HFFc6 (cell line): ENCODE results near the gene UGT1A7. TPM values are rescaled to one million over a fixed set of nuclear protein-coding genes. Genes with fewer than 3 reads are reported as not detected.

Source experiments
- DNase-seq: peaks from one replicate; pipeline ENCODE4 v3.0.0-alpha.2; 2018
- H3K27ac Mint-ChIP-seq: 2 replicates; pipeline ENCODE4 v1.8.0; 2020; ENCODE audit warnings: mild to moderate bottlenecking, mixed read lengths
- H3K27me3 Mint-ChIP-seq: 2 replicates; pipeline ENCODE4 v1.8.0; 2021; ENCODE audit warnings: mild to moderate bottlenecking, moderate library complexity, mixed read lengths; ENCODE audit not compliant: insufficient read depth
- H3K36me3 Mint-ChIP-seq: 2 replicates; pipeline ENCODE4 v1.8.0; 2021; ENCODE audit warnings: low read depth, mixed read lengths
- H3K4me1 Mint-ChIP-seq: 2 replicates; pipeline ENCODE4 v1.8.0; 2020; ENCODE audit warnings: low read depth, mixed read lengths
- H3K4me3 Mint-ChIP-seq: 2 replicates; pipeline ENCODE4 v1.8.0; 2020; ENCODE audit warnings: mild to moderate bottlenecking, moderate library complexity, mixed read lengths
- H3K9me3 Mint-ChIP-seq: 2 replicates; pipeline ENCODE4 v1.8.0; 2020; ENCODE audit warnings: mild to moderate bottlenecking, mixed read lengths
- total RNA-seq, 6 experiments: library from RNA; stranded (reverse); fragmentation: NEBNext Ultra II Directional; extraction: Animal tissue kit (Norgen Biotek cat#: 25700); gene quantifications; 2 replicates in 1 of 6; 3 replicates in 5 of 6; pipeline ENCODE4 v1.2.3, GENCODE V29; 2021
- TF ChIP-seq, protein P1 (sequence below): fragments of 200-600 bp; sonication (generic); IDR thresholded peaks from 2 replicates; pipeline ENCODE4 v1.5.0; 2021; ENCODE audit warnings: antibody characterized with exemption, mild to moderate bottlenecking

Gene UGT1A7
- total RNA-seq, 6 experiments from 2014 or later = not detected

DNA sequence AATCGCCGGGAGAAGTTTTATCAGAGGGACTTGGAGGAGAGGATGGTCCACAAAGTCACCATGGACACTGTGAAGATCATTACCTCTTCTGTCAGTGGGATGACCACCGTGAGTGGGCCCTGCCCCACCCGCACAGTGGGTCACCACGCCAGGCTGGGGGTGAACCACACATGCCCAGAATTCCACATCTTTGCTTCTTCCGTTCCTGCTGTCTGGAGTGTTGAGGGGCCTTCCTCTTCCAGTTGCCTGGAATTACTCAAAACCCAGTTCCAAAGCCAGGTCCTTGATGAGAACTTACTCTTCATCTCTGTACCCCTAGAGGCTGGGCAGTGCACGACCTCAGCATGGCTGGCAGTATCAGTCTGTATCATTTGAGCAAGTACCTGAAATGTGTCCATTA lies 118.5 kb downstream of the UGT1A7 start:
- Mint-ChIP-seq H3K9me3 (no peaks in the 10 kb centered on the region; the same call in 1 of the 2 replicates), H3K4me1 (no peaks in the 10 kb centered on the region), H3K27me3 (peaks cover 13% of the 10 kb centered on the region), H3K4me3 (no peak overlapping the region), H3K36me3 (no peaks in the 10 kb centered on the region), H3K27ac (no peak overlapping the region)
- DNase-seq = no peak
- TF ChIP-seq, protein P1, sequence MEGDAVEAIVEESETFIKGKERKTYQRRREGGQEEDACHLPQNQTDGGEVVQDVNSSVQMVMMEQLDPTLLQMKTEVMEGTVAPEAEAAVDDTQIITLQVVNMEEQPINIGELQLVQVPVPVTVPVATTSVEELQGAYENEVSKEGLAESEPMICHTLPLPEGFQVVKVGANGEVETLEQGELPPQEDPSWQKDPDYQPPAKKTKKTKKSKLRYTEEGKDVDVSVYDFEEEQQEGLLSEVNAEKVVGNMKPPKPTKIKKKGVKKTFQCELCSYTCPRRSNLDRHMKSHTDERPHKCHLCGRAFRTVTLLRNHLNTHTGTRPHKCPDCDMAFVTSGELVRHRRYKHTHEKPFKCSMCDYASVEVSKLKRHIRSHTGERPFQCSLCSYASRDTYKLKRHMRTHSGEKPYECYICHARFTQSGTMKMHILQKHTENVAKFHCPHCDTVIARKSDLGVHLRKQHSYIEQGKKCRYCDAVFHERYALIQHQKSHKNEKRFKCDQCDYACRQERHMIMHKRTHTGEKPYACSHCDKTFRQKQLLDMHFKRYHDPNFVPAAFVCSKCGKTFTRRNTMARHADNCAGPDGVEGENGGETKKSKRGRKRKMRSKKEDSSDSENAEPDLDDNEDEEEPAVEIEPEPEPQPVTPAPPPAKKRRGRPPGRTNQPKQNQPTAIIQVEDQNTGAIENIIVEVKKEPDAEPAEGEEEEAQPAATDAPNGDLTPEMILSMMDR = no peak

DNA sequence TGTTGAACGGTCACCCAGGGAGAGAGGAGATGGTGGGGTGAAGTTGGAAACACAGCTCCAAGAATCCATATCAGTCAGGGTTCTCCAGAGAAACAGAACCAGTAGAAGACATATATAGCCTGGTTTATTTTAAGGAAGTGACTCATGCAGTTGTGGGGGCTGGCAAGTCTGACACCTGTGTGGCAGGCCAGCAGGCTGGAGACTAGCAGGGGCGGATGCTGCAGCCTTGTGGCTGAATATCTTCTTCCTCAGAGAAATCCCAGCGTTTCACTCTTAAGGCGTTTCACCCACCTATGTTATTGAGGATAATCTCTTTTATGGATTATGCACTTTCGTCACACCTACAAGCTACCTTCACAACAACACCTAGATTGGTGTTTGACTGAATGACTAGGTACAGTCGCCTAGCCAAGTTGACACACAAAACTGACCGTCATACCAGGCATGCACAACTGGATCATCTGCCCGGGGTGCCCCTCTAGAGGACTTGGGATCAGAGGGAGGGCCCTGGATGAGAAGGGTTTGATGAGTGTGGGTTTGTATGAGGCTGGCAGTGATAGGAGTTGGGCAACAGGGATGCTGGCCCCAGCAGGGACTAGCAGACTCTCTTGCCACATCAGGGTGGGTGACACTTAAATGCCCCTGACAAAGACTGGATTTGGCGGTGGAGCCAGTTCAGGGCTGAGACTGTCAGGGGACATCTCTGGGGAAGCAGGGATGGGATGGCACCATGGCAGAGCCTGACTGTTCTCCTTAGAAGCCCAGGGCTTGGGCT lies 119.8 kb downstream of the UGT1A7 start:
- no peaks in the 10 kb centered on the region for H3K4me1 Mint-ChIP-seq
- H3K4me3 Mint-ChIP-seq = no peak overlapping the region
- DNase-seq = no peak
- no peak overlapping the region for H3K27ac Mint-ChIP-seq
- H3K27me3 Mint-ChIP-seq = peaks cover 13% of the 10 kb centered on the region
- TF ChIP-seq, protein P1 = no peak
- H3K9me3 Mint-ChIP-seq = no peaks in the 10 kb centered on the region; the same call in 1 of the 2 replicates
- H3K36me3 Mint-ChIP-seq = no peaks in the 10 kb centered on the region

DNA sequence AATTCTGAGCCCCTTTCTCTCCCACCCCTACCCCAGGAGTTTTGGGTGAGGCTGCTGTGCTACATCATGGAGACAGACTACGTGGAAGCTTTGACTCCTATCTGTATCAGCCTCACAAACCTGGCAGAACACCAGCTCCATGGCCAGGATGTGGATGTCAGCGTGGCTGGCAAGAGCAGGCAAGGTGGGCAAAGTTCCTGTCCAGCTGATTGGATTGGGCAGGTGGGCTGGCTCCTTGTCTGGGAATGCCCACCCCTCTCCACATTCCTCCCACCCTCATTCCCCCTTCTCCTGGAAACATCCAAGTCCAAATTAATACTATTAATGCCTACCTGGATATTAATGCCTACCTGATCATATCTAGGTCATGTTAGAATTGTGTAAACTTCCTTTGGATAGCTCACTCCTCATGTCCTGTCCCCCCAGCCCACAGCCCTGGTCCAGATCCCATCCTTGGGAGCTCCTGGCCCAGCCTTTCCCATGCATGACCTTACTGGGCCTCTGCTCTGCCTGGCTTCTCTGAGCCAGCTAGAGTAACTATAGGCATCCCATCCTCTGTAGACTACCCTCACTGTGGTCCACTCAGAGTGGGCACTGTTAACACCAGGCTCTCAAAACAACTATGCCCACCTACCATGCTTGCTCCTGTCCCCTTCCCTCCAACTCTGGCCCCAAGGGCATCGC lies 120.6 kb downstream of the UGT1A7 start:
- H3K36me3 Mint-ChIP-seq = no peaks in the 10 kb centered on the region
- no peaks in the 10 kb centered on the region; the same call in 1 of the 2 replicates for H3K9me3 Mint-ChIP-seq
- H3K4me3 Mint-ChIP-seq = no peak overlapping the region
- peaks cover 13% of the 10 kb centered on the region for H3K27me3 Mint-ChIP-seq
- DNase-seq = no peak
- H3K4me1 Mint-ChIP-seq = no peaks in the 10 kb centered on the region
- H3K27ac Mint-ChIP-seq = no peak overlapping the region
- TF ChIP-seq, protein P1 = no peak

DNA sequence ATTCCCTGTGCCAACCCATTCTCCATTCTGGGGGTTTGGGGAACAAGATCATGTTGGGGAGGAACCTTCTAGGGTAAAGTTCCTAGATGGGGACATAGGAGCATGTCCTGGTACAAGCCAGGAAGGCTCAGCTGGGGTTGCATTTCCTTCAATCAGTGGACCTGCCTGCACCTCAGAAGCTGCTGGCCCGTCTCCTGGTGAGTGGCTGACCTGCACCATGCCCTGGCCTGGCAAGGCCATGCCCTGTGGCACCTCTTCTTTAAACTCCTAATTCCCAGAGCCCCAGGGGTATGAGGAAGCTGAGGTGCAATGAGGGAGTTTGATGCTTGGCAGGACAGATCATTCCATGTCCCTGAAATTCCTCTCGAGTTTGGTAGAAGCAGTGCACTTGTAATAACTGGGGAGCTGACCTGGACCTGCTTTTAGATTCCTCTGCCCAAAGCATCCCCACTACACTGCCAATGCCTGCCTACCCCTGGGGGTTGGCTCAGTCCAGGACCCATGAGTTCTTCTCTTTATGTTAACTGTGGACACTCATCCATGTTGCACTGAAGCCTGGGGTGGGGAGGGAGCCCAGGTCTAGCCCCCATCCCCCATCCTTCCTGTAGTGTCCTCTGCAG lies 121.7 kb downstream of the UGT1A7 start:
- Mint-ChIP-seq H3K27ac (no peak overlapping the region), H3K27me3 (peaks cover 13% of the 10 kb centered on the region), H3K36me3 (no peaks in the 10 kb centered on the region), H3K4me3 (no peak overlapping the region), H3K9me3 (no peaks in the 10 kb centered on the region; the same call in 1 of the 2 replicates), H3K4me1 (no peaks in the 10 kb centered on the region)
- no peak for DNase-seq
- TF ChIP-seq, protein P1 = no peak

DNA sequence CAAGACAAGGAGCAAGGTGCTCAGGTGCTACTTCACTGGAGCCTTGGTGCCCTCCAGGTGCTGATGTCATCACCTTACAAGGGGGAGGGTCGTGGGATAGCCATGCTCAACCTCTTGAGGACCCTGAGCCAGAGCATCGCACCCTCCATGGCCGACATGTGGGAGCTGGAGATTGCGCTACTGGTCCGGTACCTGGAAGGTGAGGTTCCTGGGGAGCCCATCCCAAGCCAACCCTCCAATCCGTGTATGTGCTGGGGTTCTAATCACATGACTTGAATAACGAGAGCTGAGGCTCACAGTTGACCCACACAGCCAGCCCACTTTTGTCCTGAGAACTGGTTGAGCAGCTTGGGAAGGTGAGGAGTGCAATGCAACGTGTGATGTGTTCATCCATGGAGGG lies 122.3 kb downstream of the UGT1A7 start:
- TF ChIP-seq, protein P1 = no peak
- no peak overlapping the region for H3K27ac Mint-ChIP-seq
- no peak overlapping the region for H3K4me3 Mint-ChIP-seq
- DNase-seq = no peak
- no peaks in the 10 kb centered on the region for H3K36me3 Mint-ChIP-seq
- no peaks in the 10 kb centered on the region for H3K4me1 Mint-ChIP-seq
- H3K9me3 Mint-ChIP-seq = no peaks in the 10 kb centered on the region; the same call in 1 of the 2 replicates
- H3K27me3 Mint-ChIP-seq = peaks cover 13% of the 10 kb centered on the region; the same call in 1 of the 2 replicates
